Endothelial cell (in vitro differentiated cells): ENCODE results near the gene TEKT2. TPM values are rescaled to one million over a fixed set of nuclear protein-coding genes. Genes with fewer than 3 reads are reported as not detected.
A peak's percentile ranks its signal among the peaks of the same experiment; 100 is the strongest.

Experiments used
- DNase-seq: peaks from one replicate; pipeline ENCODE4 v3.0.0; 2021; ENCODE audit warnings: low spot score
- H3K27ac Mint-ChIP-seq: one replicate; pipeline ENCODE4 v1.8.0; 2021; ENCODE audit warnings: mixed read lengths, inconsistent platforms; ENCODE audit not compliant: unreplicated experiment
- H3K27me3 Mint-ChIP-seq: one replicate; pipeline ENCODE4 v1.8.0; 2021; ENCODE audit warnings: mild to moderate bottlenecking, moderate library complexity, mixed read lengths, inconsistent platforms; ENCODE audit not compliant: unreplicated experiment
- H3K36me3 Mint-ChIP-seq: one replicate; pipeline ENCODE4 v1.8.0; 2021; ENCODE audit warnings: mild to moderate bottlenecking, low read depth, mixed read lengths, inconsistent platforms; ENCODE audit not compliant: unreplicated experiment
- H3K4me1 Mint-ChIP-seq: one replicate; pipeline ENCODE4 v1.8.0; 2021; ENCODE audit warnings: mild to moderate bottlenecking, mixed read lengths, inconsistent platforms; ENCODE audit not compliant: unreplicated experiment
- H3K4me3 Mint-ChIP-seq: one replicate; pipeline ENCODE4 v1.8.0; 2021; ENCODE audit warnings: mild to moderate bottlenecking, mixed read lengths, inconsistent platforms; ENCODE audit not compliant: unreplicated experiment
- H3K9me3 Mint-ChIP-seq: one replicate; pipeline ENCODE4 v1.8.0; 2021; ENCODE audit warnings: mixed read lengths, inconsistent platforms; ENCODE audit not compliant: unreplicated experiment
- total RNA-seq: library from RNA; stranded (reverse); fragmentation: NEBNext Ultra II Directional; extraction: Animal tissue kit (Norgen Biotek cat#: 25700); gene quantifications from one replicate; pipeline ENCODE4 v1.2.1, GENCODE V29; 2021; ENCODE audit not compliant: unreplicated experiment
- TF ChIP-seq, protein P1 (sequence below): fragments of 200-600 bp; sonication (generic); IDR thresholded peaks from one replicate; pipeline ENCODE4 v1.5.0; 2021; ENCODE audit warnings: antibody characterized with exemption; ENCODE audit not compliant: unreplicated experiment

The TEKT2 gene
- total RNA-seq, 1 donor from 2014 or later, result 0.80 TPM

DNA sequence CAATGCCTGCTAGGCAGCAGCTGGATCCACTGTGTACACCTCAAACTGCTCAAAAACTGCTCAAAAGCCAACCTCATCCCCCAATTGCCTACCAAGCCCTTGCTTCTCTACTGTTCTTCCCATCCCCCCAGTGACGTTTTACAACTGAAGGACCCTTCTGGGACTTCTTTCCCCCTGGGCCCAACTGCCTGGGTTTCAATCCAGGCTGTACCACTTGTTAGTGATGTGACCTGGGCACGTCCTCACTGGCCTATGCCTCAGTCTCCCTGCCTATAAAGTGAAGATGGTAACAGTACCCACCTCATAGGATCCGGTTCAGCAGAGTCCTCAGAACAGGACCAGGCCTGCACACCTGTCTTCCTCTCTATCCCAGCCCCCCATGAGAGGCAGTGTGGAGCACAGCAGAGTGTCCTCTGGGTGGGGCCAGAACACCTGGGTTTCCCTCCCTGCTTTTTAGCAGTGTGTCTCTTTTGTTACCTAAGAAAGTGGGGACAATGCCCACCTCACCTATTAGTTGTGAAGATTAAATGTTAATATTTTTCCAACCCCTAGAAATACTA, 1.9 kb upstream of the TEKT2 start:
- no peak overlapping the region for H3K4me3 Mint-ChIP-seq
- DNase-seq, result no peak
- peaks cover 11% of the 10 kb centered on the region for H3K27me3 Mint-ChIP-seq
- H3K36me3 Mint-ChIP-seq, result no peaks in the 10 kb centered on the region
- no peaks in the 10 kb centered on the region for H3K9me3 Mint-ChIP-seq
- H3K4me1 Mint-ChIP-seq, result peaks cover 2% of the 10 kb centered on the region
- TF ChIP-seq, protein P1, sequence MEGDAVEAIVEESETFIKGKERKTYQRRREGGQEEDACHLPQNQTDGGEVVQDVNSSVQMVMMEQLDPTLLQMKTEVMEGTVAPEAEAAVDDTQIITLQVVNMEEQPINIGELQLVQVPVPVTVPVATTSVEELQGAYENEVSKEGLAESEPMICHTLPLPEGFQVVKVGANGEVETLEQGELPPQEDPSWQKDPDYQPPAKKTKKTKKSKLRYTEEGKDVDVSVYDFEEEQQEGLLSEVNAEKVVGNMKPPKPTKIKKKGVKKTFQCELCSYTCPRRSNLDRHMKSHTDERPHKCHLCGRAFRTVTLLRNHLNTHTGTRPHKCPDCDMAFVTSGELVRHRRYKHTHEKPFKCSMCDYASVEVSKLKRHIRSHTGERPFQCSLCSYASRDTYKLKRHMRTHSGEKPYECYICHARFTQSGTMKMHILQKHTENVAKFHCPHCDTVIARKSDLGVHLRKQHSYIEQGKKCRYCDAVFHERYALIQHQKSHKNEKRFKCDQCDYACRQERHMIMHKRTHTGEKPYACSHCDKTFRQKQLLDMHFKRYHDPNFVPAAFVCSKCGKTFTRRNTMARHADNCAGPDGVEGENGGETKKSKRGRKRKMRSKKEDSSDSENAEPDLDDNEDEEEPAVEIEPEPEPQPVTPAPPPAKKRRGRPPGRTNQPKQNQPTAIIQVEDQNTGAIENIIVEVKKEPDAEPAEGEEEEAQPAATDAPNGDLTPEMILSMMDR, result no peak
- peak overlapping the region; percentile 9 for H3K27ac Mint-ChIP-seq

DNA sequence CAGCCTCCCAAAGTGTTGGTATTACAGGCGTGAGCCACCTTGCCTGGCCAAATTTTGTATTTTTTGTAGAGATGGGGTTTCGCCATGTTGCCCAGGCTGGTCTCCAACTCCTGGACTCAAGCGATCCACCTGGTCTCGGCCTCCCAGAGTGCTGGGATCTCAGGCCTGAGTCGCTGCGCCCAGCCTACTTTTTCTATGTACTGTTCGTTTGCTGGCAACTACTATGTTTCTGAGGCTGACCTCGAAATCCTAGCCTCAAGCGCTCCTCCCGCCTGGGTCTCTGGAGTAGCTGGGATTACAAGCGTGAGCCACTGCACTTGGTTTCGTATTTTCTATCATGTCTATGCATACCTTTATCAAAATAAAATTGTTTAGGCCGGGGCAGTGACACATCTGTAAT, 675 bp upstream of the TEKT2 start:
- Mint-ChIP-seq H3K27ac (no peak overlapping the region), H3K4me3 (no peak overlapping the region), H3K36me3 (no peaks in the 10 kb centered on the region), H3K4me1 (peaks cover 3% of the 10 kb centered on the region), H3K27me3 (peaks cover 17% of the 10 kb centered on the region), H3K9me3 (no peaks in the 10 kb centered on the region)
- DNase-seq, result no peak
- TF ChIP-seq, protein P1, result no peak

DNA sequence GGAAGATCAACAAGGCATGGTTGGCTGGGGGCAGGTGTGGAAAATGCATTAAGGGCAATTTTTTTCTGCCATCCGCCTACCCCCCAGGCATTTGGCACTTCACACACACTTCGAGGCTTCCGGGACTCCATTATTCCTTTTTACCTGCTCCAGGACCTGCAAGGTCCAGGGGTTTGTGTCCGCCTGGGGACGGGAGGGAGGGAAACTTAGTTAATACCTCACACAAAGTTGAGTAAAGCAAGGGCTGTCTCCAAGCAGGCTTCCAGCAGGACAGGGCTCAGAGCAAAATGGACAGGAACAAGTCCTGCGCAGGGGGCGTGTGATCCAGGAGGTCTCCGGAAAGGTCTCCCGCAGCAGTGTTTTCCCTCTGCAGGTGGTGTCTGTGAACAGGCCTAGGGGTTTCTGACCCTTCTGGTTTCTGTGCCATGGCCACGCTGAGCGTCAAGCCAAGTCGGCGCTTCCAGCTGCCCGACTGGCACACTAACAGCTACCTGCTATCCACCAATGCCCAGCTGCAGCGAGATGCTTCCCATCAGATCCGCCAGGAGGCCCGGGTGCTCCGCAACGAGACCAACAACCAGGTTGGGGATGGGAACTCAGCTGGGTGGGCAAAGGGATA, 712 bp downstream of the TEKT2 start:
- peaks cover 8% of the 10 kb centered on the region for H3K4me1 Mint-ChIP-seq
- no peak for DNase-seq
- H3K4me3 Mint-ChIP-seq, result peak overlapping the region; percentile 25

DNA sequence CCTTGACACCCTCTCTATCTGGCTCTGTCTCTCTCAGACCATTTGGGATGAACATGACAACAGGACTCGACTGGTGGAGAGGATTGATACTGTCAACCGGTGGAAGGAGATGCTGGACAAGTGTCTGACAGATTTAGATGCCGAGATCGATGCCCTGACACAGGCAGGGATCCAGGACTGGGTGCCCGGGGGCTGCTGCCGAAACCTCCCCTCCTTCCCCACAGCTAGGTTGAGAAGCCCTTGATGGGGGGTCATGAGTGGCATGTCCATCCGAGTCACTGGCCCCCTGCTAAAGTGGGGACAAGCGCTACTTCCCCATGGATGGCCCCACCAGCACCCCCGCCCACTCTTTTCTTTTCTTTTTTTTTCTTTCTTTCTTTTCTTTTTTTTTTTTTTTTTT, 1.2 kb downstream of the TEKT2 start:
- peaks cover 21% of the 10 kb centered on the region for H3K27me3 Mint-ChIP-seq
- DNase-seq, result no peak
- H3K4me1 Mint-ChIP-seq, result peaks cover 10% of the 10 kb centered on the region
- TF ChIP-seq, protein P1, result no peak
- no peaks in the 10 kb centered on the region for H3K9me3 Mint-ChIP-seq
- peaks cover 5% of the 10 kb centered on the region for H3K36me3 Mint-ChIP-seq
- no peak overlapping the region for H3K4me3 Mint-ChIP-seq
- no peak overlapping the region for H3K27ac Mint-ChIP-seq

More for the DNA sequence above, 712 bp downstream of the TEKT2 start:
- H3K27ac Mint-ChIP-seq, result peak overlapping the region; percentile 48
- H3K9me3 Mint-ChIP-seq, result no peaks in the 10 kb centered on the region
- TF ChIP-seq, protein P1, result no peak
- peaks cover 20% of the 10 kb centered on the region for H3K27me3 Mint-ChIP-seq
- H3K36me3 Mint-ChIP-seq, result peaks cover 4% of the 10 kb centered on the region
